HFF-Myc (cell line): ENCODE data around the gene NPAS2.

Experiments
- DNase-seq: peaks from one replicate; pipeline ENCODE4 v3.0.0-alpha.2; 2011; ENCODE audit warnings: low read depth; ENCODE audit errors: extremely low read depth
- H3K4me3 ChIP-seq: replicated peaks from 2 replicates; pipeline ENCODE4 v1.5.1; 2011; ENCODE audit warnings: low read depth, mild to moderate bottlenecking, control low read depth, low read length
- CTCF ChIP-seq: IDR thresholded peaks from 2 replicates; pipeline ENCODE4 v1.5.1; 2012; ENCODE audit warnings: mild to moderate bottlenecking, low read depth, low read length, control low read depth; ENCODE audit errors: missing control alignments

The NPAS2 gene

GRCh38 chr2:100993294-100993693, 173.4 kb downstream of the NPAS2 start:
- no peak overlapping the region for H3K4me3 ChIP-seq
- no peak for TF ChIP-seq CTCF
- DNase-seq, result no peak

- no peak overlapping the region for H3K4me3 ChIP-seq
- no peak for DNase-seq
- no peak for TF ChIP-seq CTCF
Measured at GRCh38 chr2:100995309-100996075, 175.6 kb downstream of the NPAS2 start.

GRCh38 chr2:100997509-100998234, 177.7 kb downstream of the NPAS2 start:
- DNase-seq, result no peak
- TF ChIP-seq CTCF, result no peak
- H3K4me3 ChIP-seq, result no peak overlapping the region

- no peak for DNase-seq
- no peak for TF ChIP-seq CTCF
- H3K4me3 ChIP-seq, result no peak overlapping the region
Measured at GRCh38 chr2:100998235-100998573, 178.3 kb downstream of the NPAS2 start.

- no peak for DNase-seq
- H3K4me3 ChIP-seq, result no peak overlapping the region
- TF ChIP-seq CTCF, result no peak
Measured at GRCh38 chr2:100999995-101000394, 180.1 kb downstream of the NPAS2 start.

GRCh38 chr2:101001691-101002561, 182.0 kb downstream of the NPAS2 start, which contains the start of gene RPL31:
RPL31 (plus strand) TSS chr2:101002289; CDS start chr2:101002702, 413 bp downstream.
- TF ChIP-seq CTCF, result no peak
- H3K4me3 ChIP-seq, result peak within 1 kb of the TSS; percentile 87
- DNase-seq, result peak; percentile 93
